ENCODE results near the gene MYRFL. TPM values are rescaled to one million over a fixed set of nuclear protein-coding genes. Genes with fewer than 3 reads are reported as not detected.

MYRFL gene
- total RNA-seq, 1 experiment from 2014 or later, result 0.57 TPM

GRCh38 chr12:69816082-69816481 lies 8.9 kb upstream of the MYRFL start:
- Mint-ChIP-seq H3K4me3 (no peak overlapping the region), H3K27ac (no peak overlapping the region; a peak in 1 of 7 replicates), H3K9me3 (peaks cover 5% of the 10 kb centered on the region in 2 experiments; a peak in 4 of 5 replicates), H3K4me1 (peaks cover under 1 to 1% of the 10 kb centered on the region in 2 experiments; a peak in 2 of 4 replicates), H3K27me3 (ENCODE audit: low read depth) (no peaks in the 10 kb centered on the region), H3K36me3 (ENCODE audit: insufficient read depth in 1 of 3, low read depth in 3 of 3) (peaks cover 12 to 27% (median 19%) of the 10 kb centered on the region in 3 experiments)
- Histone ChIP-seq H3K9me3 (ENCODE audit: control insufficient read depth, low read depth, low read length) (peaks cover 1% of the 10 kb centered on the region), H3K14ac (ENCODE audit: insufficient read depth, low read length) (no peak overlapping the region), H3K27me3 (ENCODE audit: insufficient read depth, low read length) (no peaks in the 10 kb centered on the region), H3K23ac (ENCODE audit: insufficient read length, low read depth, low read length) (no peak overlapping the region), H2BK12ac (ENCODE audit: insufficient read length, low read depth, low read length) (no peak overlapping the region), H2BK120ac (ENCODE audit: low read depth, low read length, poor library complexity, severe bottlenecking) (no peak overlapping the region), H3K4me1 (ENCODE audit: insufficient read depth, low read length) (no peaks in the 10 kb centered on the region), H3K4ac (ENCODE audit: low read depth, low read length) (no peak overlapping the region), H3K9ac (ENCODE audit: extremely low read depth, insufficient read length, low read length) (no peak overlapping the region), H2AK5ac (ENCODE audit: insufficient read length, low read length) (no peak overlapping the region), H2BK15ac (ENCODE audit: low read depth, low read length) (no peak overlapping the region), H3K23me2 (ENCODE audit: insufficient read length, low read depth, low read length, poor library complexity, severe bottlenecking) (no peaks in the 10 kb centered on the region), H3K18ac (ENCODE audit: insufficient read length, low read depth, low read length) (no peak overlapping the region), H3K79me1 (ENCODE audit: insufficient read depth, low read depth, low read length, poor library complexity, severe bottlenecking) (no peaks in the 10 kb centered on the region), H3K56ac (ENCODE audit: insufficient read length, low read depth, low read length) (no peak overlapping the region), H2AFZ (ENCODE audit: low read length) (no peak overlapping the region), H4K91ac (ENCODE audit: insufficient read length, low read depth, low read length) (no peak overlapping the region), H3K27ac (ENCODE audit: insufficient read length, low read depth, low read length) (no peak overlapping the region), H2BK20ac (ENCODE audit: low read depth, low read length, poor library complexity, severe bottlenecking) (no peak overlapping the region), H4K5ac (ENCODE audit: insufficient read length, low read depth, low read length) (no peak overlapping the region), H3K4me2 (ENCODE audit: insufficient read depth, insufficient read length, low read length) (no peak overlapping the region), H4K8ac (replicated peaks; ENCODE audit: insufficient read length, low read depth, low read length) (no peak overlapping the region), H2BK5ac (ENCODE audit: insufficient read length, low read length) (no peak overlapping the region), H3K79me2 (ENCODE audit: insufficient read depth, low read length) (no peaks in the 10 kb centered on the region), H4K20me1 (ENCODE audit: control insufficient read depth, insufficient read depth, insufficient read length) (no peaks in the 10 kb centered on the region), H3T11ph (ENCODE audit: low read length) (no peak overlapping the region)
- 100% methylated on average over 3 of the region's 3 CpGs for WGBS (ENCODE audit: extremely low coverage, insufficient read length, low lambda C conversion rate)
- TF ChIP-seq, protein P1, sequence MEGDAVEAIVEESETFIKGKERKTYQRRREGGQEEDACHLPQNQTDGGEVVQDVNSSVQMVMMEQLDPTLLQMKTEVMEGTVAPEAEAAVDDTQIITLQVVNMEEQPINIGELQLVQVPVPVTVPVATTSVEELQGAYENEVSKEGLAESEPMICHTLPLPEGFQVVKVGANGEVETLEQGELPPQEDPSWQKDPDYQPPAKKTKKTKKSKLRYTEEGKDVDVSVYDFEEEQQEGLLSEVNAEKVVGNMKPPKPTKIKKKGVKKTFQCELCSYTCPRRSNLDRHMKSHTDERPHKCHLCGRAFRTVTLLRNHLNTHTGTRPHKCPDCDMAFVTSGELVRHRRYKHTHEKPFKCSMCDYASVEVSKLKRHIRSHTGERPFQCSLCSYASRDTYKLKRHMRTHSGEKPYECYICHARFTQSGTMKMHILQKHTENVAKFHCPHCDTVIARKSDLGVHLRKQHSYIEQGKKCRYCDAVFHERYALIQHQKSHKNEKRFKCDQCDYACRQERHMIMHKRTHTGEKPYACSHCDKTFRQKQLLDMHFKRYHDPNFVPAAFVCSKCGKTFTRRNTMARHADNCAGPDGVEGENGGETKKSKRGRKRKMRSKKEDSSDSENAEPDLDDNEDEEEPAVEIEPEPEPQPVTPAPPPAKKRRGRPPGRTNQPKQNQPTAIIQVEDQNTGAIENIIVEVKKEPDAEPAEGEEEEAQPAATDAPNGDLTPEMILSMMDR (conservative IDR thresholded peaks at IDR 0.05), result no peak
- no peak for DNase-seq
